NT2/D1 (cell line): ENCODE data around the gene TGFB2.

Experiments used
- DNase-seq: peaks from one replicate; pipeline ENCODE4 v3.0.0-alpha.2; 2011; ENCODE audit warnings: low read depth, low spot score
- H3K27me3 ChIP-seq: 2 replicates; pipeline ENCODE4 v1.6.0; 2011; ENCODE audit warnings: mild to moderate bottlenecking; ENCODE audit not compliant: insufficient read length, insufficient read depth
- H3K36me3 ChIP-seq: 2 replicates; pipeline ENCODE4 v1.6.1; 2011; ENCODE audit warnings: mild to moderate bottlenecking, low read length, mixed read lengths; ENCODE audit not compliant: insufficient read depth, insufficient read length
- H3K4me1 ChIP-seq: 2 replicates; pipeline ENCODE4 v1.5.1; 2011; ENCODE audit not compliant: insufficient read depth, insufficient read length
- H3K4me3 ChIP-seq: 2 replicates; pipeline ENCODE4 v1.5.1; 2011; ENCODE audit warnings: low read depth; ENCODE audit not compliant: insufficient read length
- H3K9ac ChIP-seq: 2 replicates; pipeline ENCODE4 v1.6.0; 2011; ENCODE audit warnings: low read depth; ENCODE audit not compliant: insufficient read length
- H3K9me3 ChIP-seq: 2 replicates; pipeline ENCODE4 v1.5.1; 2011; ENCODE audit warnings: mild to moderate bottlenecking, low read length; ENCODE audit not compliant: insufficient read depth
- SUZ12 ChIP-seq: IDR thresholded peaks from 2 replicates; pipeline ENCODE4 v1.6.1; 2011; ENCODE audit not compliant: insufficient read length, insufficient read depth; ENCODE audit errors: extremely low read depth
- YY1 ChIP-seq: IDR thresholded peaks from 2 replicates; pipeline ENCODE4 v1.6.1; 2011; ENCODE audit not compliant: insufficient read length, insufficient read depth
- ZNF274 ChIP-seq: IDR thresholded peaks from 2 replicates; pipeline ENCODE4 v1.6.1; 2011; ENCODE audit warnings: mild to moderate bottlenecking, low read depth, low read length

Gene TGFB2

DNA sequence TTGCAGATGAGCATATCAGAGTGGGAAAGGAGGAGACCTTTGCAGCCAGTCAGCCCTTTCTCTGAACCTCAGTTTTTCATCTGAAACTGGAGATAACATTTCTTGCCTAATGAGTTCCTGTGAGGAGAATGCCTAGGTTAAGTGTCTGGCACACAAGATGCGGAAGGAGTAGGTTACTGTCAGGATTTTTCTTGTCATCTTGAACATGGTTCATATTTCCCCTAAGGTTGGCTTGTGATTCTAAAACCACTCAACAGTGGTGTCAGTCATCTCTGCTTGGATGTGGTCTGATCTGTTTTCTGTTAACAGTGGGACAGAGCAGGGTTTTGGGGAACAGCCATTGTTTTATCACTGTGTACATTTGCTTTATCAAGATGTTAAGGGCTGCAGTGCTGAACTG lies 70.6 kb downstream of the TGFB2 start:
- H3K4me1 ChIP-seq: no peaks in the 10 kb centered on the region
- peaks cover 7% of the 10 kb centered on the region for H3K36me3 ChIP-seq
- no peaks in the 10 kb centered on the region for H3K27me3 ChIP-seq
- H3K9ac ChIP-seq: no peak overlapping the region
- no peak for TF ChIP-seq ZNF274
- no peak for TF ChIP-seq SUZ12
- TF ChIP-seq YY1: no peak
- H3K9me3 ChIP-seq: peaks cover 8% of the 10 kb centered on the region; the same call in 1 of the 2 replicates
- no peak for DNase-seq
- no peak overlapping the region for H3K4me3 ChIP-seq

DNA sequence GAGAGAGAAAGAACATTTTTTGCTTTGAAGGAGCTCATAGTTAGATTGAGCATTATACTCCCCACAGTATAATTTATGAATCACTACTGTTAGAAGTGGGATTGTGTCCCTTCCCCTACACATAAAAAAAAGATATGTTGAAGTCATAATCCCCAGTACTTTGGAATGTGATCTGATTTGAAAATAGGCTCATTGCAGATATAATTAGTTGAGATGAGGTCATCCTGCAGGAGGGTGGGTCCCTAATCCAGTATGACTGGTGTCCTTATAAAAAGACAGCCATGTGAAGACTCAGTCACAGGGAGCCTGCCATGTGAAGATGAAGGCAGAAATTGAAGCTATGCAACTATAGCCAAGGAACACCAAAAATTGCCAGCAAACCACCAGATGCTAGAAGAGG lies 76.4 kb downstream of the TGFB2 start:
- TF ChIP-seq YY1: no peak
- TF ChIP-seq SUZ12: no peak
- TF ChIP-seq ZNF274: no peak
- no peaks in the 10 kb centered on the region for H3K4me1 ChIP-seq
- no peaks in the 10 kb centered on the region for H3K27me3 ChIP-seq
- H3K9me3 ChIP-seq: peaks cover 8% of the 10 kb centered on the region; the same call in 1 of the 2 replicates
- DNase-seq: no peak
- H3K4me3 ChIP-seq: no peak overlapping the region
- H3K9ac ChIP-seq: no peak overlapping the region
- H3K36me3 ChIP-seq: peaks cover 3% of the 10 kb centered on the region

DNA sequence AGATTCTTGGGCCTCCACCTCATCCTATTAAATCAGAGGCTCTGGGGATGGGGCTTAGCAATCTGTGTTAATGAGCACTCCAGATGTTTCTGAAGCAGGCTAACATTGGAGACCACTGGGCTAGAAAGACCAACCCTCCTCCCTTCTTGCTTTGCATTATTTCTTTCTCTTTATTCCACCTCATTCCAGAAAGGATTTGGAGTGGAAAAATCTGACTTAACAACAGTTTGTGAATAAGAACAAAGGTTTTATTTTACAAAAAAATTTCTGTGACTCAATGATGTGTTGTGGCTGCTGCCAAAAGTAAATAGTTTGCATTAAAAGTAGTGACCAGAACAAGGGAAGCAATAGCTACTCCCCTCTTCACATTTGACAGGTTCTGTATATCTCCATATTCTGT lies 79.4 kb downstream of the TGFB2 start:
- Histone ChIP-seq H3K27me3 (no peaks in the 10 kb centered on the region), H3K4me1 (no peaks in the 10 kb centered on the region), H3K4me3 (no peak overlapping the region), H3K9me3 (no peaks in the 10 kb centered on the region), H3K36me3 (no peaks in the 10 kb centered on the region), H3K9ac (no peak overlapping the region)
- TF ChIP-seq SUZ12: no peak
- no peak for DNase-seq

DNA sequence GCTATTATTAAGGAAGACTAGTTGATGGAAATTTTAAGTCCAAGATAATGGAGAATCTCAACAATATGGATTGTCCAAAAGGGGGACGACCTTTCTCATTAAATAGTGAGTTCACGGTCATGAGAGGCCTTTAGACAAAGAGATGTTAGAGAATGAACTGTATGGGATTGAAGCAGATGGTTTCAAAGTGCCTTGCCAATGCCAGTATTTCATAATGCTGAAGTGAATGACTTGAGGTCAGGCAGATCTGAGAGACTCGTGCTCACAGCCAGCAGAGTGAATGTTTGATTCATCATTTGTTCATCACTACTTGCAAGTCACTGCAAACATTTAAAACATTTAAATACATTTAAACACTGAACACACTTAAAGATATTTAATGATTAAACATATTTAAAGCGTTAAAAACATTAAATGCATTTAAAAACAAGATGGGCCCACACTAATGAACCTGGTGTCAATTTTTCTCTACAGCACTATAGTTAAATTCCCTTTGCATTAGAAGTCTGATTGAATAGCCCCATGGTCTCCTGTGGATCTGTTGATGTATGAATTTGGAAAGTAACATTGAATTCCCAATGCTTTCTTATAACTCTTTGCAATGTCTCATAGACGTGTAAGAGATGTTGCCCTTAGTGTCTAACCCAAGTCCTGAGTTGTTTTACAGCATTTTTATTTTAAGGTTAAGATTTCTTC lies 80.7 kb downstream of the TGFB2 start:
- Histone ChIP-seq H3K9ac (no peak overlapping the region), H3K9me3 (no peaks in the 10 kb centered on the region), H3K4me3 (no peak overlapping the region), H3K4me1 (no peaks in the 10 kb centered on the region), H3K36me3 (no peaks in the 10 kb centered on the region), H3K27me3 (no peaks in the 10 kb centered on the region)
- no peak for DNase-seq
- no peak for TF ChIP-seq YY1
- no peak for TF ChIP-seq ZNF274

GRCh38 chr1:218426343-218426657 lies 81.2 kb downstream of the TGFB2 start:
- Histone ChIP-seq H3K36me3 (no peaks in the 10 kb centered on the region), H3K4me3 (no peak overlapping the region), H3K9ac (no peak overlapping the region), H3K4me1 (no peaks in the 10 kb centered on the region), H3K9me3 (no peaks in the 10 kb centered on the region), H3K27me3 (no peaks in the 10 kb centered on the region)
- TF ChIP-seq ZNF274 (no peak), SUZ12 (no peak), YY1 (no peak)
- DNase-seq: no peak

- H3K4me3 ChIP-seq: no peak overlapping the region
- no peak for DNase-seq
- H3K9me3 ChIP-seq: no peaks in the 10 kb centered on the region
- H3K9ac ChIP-seq: no peak overlapping the region
- no peaks in the 10 kb centered on the region for H3K27me3 ChIP-seq
- H3K36me3 ChIP-seq: peaks cover 6% of the 10 kb centered on the region
- no peak for TF ChIP-seq YY1
- no peak for TF ChIP-seq SUZ12
- TF ChIP-seq ZNF274: no peak
- H3K4me1 ChIP-seq: no peaks in the 10 kb centered on the region
Measured at GRCh38 chr1:218429301-218429700, 84.2 kb downstream of the TGFB2 start.

- no peak overlapping the region for H3K9ac ChIP-seq
- TF ChIP-seq SUZ12: no peak
- no peak for TF ChIP-seq YY1
- TF ChIP-seq ZNF274: no peak
- no peak overlapping the region for H3K4me3 ChIP-seq
- no peaks in the 10 kb centered on the region for H3K9me3 ChIP-seq
- no peak for DNase-seq
- no peaks in the 10 kb centered on the region for H3K27me3 ChIP-seq
- H3K4me1 ChIP-seq: no peaks in the 10 kb centered on the region
- H3K36me3 ChIP-seq: peaks cover 12% of the 10 kb centered on the region
Measured at GRCh38 chr1:218430346-218430745, 85.2 kb downstream of the TGFB2 start.
